Spleen (tissue), 7 donors: Measurements from ENCODE around the gene SPINK2.

ENCODE experiments used
- POLR2A ChIP-seq, 3 donors: fragments of 450-650 bp; IDR thresholded peaks; one replicate each; pipeline ENCODE4 v1.5.1; 2017; ENCODE audit warnings: antibody characterized with exemption in 3 of 3, mild to moderate bottlenecking in 1 of 3
- POLR2AphosphoS5 ChIP-seq, 3 donors: sonication (generic); formaldehyde crosslinking; IDR thresholded peaks; one replicate each; pipeline ENCODE4 v1.5.1; 2017; ENCODE audit warnings: antibody characterized with exemption in 3 of 3
- TF ChIP-seq, protein P1 (sequence below), 11 experiments: fragments of 200-600 bp in 7 of 11; fragments of 450-650 bp in 4 of 11; sonication (generic) in 4 of 11; IDR thresholded peaks in 8 of 11; conservative IDR thresholded peaks in 3 of 11; 1 replicate in 7 of 11; 2 replicates in 4 of 11; pipeline versions ENCODE4 v1.4.0 to v1.8.0; 2016 to 2021; ENCODE audit warnings: antibody characterized with exemption in 11 of 11, inconsistent platforms in 4 of 11, mild to moderate bottlenecking in 1 of 11
- donor health status: DM: no; HTN: no; CAD: no; lungs with moderate emphysema.
- donor health status: DM: no; HTN: no; CAD: no.
- donor health status: DM: no; HTN: no; CAD: no.

DNA sequence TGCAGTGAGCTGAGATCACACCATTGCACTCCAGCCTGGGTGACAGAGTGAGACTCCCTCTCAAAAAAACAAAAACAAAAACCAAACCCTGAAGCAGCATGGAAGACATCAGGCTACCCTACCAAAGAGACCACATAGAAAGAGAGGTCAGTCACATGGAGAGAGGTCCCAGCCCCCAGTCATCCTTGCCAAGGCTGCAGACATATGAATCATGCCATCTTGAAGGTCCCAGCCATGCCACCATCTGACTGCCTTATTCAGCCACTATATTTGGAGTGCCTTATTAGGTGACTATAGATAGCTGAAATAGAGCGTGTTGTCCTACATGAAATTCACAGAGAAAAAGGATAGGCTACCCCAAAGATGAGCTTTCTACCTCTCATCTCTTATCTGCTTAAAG, 48.2 kb downstream of the SPINK2 start:
- TF ChIP-seq, protein P1, sequence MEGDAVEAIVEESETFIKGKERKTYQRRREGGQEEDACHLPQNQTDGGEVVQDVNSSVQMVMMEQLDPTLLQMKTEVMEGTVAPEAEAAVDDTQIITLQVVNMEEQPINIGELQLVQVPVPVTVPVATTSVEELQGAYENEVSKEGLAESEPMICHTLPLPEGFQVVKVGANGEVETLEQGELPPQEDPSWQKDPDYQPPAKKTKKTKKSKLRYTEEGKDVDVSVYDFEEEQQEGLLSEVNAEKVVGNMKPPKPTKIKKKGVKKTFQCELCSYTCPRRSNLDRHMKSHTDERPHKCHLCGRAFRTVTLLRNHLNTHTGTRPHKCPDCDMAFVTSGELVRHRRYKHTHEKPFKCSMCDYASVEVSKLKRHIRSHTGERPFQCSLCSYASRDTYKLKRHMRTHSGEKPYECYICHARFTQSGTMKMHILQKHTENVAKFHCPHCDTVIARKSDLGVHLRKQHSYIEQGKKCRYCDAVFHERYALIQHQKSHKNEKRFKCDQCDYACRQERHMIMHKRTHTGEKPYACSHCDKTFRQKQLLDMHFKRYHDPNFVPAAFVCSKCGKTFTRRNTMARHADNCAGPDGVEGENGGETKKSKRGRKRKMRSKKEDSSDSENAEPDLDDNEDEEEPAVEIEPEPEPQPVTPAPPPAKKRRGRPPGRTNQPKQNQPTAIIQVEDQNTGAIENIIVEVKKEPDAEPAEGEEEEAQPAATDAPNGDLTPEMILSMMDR (IDR thresholded peaks at IDR 0.05 in 8 of 11, conservative IDR thresholded peaks at IDR 0.05 in 3 of 11), result no peak
- TF ChIP-seq POLR2AphosphoS5 (IDR thresholded peaks at IDR 0.05) (no peak), POLR2A (IDR thresholded peaks at IDR 0.05) (no peak)
